Measurements from ENCODE around the gene AOPEP.
A peak's percentile ranks its signal among the peaks of the same experiment; 100 is the strongest.

AOPEP gene, protein sequence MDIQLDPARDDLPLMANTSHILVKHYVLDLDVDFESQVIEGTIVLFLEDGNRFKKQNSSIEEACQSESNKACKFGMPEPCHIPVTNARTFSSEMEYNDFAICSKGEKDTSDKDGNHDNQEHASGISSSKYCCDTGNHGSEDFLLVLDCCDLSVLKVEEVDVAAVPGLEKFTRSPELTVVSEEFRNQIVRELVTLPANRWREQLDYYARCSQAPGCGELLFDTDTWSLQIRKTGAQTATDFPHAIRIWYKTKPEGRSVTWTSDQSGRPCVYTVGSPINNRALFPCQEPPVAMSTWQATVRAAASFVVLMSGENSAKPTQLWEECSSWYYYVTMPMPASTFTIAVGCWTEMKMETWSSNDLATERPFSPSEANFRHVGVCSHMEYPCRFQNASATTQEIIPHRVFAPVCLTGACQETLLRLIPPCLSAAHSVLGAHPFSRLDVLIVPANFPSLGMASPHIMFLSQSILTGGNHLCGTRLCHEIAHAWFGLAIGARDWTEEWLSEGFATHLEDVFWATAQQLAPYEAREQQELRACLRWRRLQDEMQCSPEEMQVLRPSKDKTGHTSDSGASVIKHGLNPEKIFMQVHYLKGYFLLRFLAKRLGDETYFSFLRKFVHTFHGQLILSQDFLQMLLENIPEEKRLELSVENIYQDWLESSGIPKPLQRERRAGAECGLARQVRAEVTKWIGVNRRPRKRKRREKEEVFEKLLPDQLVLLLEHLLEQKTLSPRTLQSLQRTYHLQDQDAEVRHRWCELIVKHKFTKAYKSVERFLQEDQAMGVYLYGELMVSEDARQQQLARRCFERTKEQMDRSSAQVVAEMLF
- total RNA-seq, result 1.4 to 13.5 (median 5.4) reads per million in 17 experiments

DNA sequence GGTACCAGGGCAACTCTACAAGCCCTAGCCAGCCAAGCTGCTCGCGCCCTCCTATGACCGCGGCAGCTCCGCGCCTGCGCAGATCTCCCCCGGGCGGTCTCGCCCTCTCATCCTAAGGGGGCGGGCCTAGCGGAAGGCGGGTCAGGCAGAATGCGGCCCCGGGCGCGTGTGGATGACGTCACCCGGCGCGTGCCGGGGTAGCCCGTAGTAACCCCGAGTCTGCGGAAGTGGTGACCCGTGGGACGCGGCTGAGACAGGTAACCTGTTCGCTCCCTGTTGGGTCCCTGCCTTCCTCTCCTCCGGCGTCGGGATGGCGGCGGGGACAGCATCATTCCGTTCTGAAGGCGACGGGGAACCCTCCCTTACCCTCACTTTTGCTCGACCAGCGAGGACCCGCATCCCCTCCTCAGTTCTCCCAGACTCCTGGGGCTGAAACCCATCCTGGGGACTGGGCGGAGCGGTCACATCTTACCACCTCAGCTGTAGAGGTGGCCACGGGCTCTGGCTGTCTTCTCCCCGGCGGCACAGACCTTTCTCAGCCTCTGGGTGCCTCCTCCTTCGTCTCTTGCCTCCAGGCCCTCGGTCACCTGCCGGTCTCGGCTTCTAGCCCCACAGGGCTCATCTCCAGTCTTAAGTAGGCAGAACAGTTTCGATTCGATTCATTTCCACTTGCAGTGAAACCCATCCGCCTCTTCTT lies at the start of gene AOPEP:
AOPEP (plus strand) TSS at position 205 of the 697 bp plus-strand sequence. CDS start 33,085 bp downstream, outside the sequence.
- DNase-seq, result peak; percentile 98 to 100 (median 99)

- no peak for DNase-seq
These were observed 48.6 kb upstream of the AOPEP start for GRCh38 chr9:94677929-94678328.

DNA sequence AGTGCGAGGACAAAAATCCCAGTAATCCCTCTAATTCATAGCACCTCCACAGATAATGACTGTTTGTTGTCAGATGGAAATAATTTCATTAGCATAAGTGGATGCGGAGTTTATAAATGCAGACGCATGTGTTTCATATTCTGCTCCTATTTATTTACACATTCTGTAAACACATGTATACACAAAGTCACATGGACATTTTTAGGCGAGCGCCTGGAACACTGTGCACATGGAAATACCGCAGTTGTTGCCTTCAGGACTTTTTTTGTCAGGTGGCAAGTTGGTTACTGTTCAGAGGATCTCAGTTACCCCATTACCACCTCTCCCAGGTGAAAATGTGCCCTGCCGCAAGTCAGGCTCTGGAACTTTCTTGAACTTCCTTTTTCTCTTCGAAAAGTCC lies 46.9 kb upstream of the AOPEP start:
- DNase-seq, result no peak

DNA sequence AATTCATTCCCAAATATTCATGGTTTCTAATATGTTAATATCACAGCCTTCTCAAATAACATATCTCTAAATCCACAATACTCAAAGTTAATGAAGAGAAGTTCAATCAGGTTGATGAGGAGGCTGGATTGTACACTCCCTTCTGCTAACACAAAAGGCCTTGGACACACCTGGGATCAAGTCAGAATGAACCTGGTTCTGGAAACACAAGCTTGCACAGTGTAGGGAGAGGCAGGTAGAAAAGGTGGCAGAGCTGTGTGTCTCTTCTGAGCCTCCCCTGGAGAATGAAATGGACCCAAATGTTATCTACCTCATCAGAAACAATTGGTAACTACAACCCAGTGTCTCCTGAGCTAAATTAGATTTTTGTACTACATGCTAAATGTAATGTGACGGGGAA lies 46.5 kb upstream of the AOPEP start:
- DNase-seq, result no peak

- DNase-seq, result no peak
These were observed 45.9 kb upstream of the AOPEP start for GRCh38 chr9:94680621-94681020.

- peak; percentile 72 to 83 (median 78) for DNase-seq
These were observed 45.0 kb upstream of the AOPEP start for GRCh38 chr9:94681508-94681907.

- DNase-seq, result no peak
These were observed 41.1 kb upstream of the AOPEP start for GRCh38 chr9:94685359-94685758.

GRCh38 chr9:94687451-94687850 lies 39.0 kb upstream of the AOPEP start:
- DNase-seq, result no peak

- DNase-seq, result no peak
These were observed 36.2 kb upstream of the AOPEP start for GRCh38 chr9:94690344-94690743.

DNA sequence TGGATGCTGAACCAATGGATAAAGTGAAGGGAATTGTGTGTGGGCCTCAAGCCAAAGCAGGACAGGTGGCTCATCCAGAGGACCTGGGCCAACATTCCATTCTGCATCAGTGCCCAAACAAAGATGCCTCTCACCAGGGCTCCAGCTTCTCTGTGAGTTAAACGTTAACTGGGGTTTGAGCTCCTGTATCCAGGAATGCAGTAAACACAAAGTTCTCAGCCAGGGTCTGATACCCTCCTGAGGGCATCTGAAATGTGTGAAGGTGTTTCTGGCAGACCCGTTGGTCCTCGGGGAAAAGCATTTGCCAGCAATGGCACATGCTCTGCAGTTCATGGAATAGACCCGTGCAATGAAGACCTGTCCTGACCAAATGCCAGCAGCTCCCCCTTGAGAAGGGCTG lies 33.9 kb upstream of the AOPEP start:
- no peak for DNase-seq

- no peak for DNase-seq
These were observed 32.9 kb upstream of the AOPEP start for GRCh38 chr9:94693485-94694204.

- DNase-seq, result no peak
These were observed 30.0 kb upstream of the AOPEP start for GRCh38 chr9:94696545-94696944.

- DNase-seq, result peak in 2 of 4 experiments; percentile 19 to 29
These were observed 28.4 kb upstream of the AOPEP start for GRCh38 chr9:94697972-94698581.

- DNase-seq, result no peak
These were observed 26.7 kb upstream of the AOPEP start for GRCh38 chr9:94699715-94700373.

DNA sequence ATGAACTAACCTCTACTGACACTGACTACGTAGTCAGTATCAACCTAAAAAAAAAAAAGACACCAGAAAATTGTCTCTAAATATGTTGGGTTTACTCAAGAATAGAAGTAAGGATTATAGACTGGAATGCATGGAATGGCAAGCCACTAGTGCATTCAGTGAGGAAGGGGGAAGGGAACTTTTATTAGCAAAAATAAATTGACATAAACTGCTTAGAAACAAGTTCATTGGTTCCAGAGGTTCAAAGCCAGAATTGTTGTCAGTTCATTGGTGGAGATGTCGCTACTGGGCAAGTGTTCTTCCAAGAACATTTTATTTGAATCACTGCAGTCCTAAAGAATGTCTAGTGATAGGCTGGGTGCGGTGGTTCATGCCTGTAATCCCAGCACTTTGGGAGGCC lies 26.1 kb upstream of the AOPEP start:
- DNase-seq, result no peak

- no peak for DNase-seq
These were observed 22.9 kb upstream of the AOPEP start for GRCh38 chr9:94703488-94704140.

GRCh38 chr9:94705162-94705702 lies 21.3 kb upstream of the AOPEP start:
- no peak for DNase-seq

DNA sequence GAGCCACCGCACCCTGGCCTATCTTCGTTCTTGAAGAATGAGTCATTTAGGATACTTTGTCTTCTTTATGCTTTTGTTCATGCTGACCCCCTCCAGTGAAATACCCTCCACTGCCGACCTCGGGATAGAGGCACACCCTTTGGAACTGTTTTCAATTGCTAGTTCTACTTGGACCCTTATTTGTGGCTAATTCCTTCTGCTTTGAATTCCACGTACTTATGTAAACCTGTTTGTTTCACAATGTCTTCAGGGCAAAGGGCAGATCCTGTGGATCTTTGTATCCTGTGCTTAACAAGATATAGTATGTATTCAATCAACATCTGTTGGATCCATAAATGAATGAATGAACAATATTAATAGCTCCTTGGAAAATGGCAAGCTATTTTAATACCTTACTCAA lies 19.6 kb upstream of the AOPEP start:
- no peak for DNase-seq

GRCh38 chr9:94713436-94714215 lies 12.9 kb upstream of the AOPEP start:
- DNase-seq, result no peak

GRCh38 chr9:94714494-94714893 lies 12.0 kb upstream of the AOPEP start:
- no peak for DNase-seq
